ENCODE results near the gene FYN.

Gene FYN

GRCh38 chr6:111841822-111842221 lies 31.4 kb downstream of the FYN start:
- no peak overlapping the region for H2AFZ ChIP-seq (ENCODE audit: low read depth, low read length, severe bottlenecking)
- H3K9ac ChIP-seq (ENCODE audit: low read length): no peak overlapping the region
- H3K79me2 ChIP-seq (ENCODE audit: insufficient read depth, low read length): no peaks in the 10 kb centered on the region
- no peaks in the 10 kb centered on the region for H3F3A ChIP-seq (ENCODE audit: insufficient read depth)
- TF ChIP-seq CTCF (IDR thresholded peaks at IDR 0.05; ENCODE audit: insufficient read depth, low read length, poor library complexity, severe bottlenecking) (no peak), EZH2phosphoT487 (conservative IDR thresholded peaks at IDR 0.05; ENCODE audit: low read length) (no peak)
- H3K27ac ChIP-seq (ENCODE audit: low read depth, low read length): no peak overlapping the region
- H3K4me2 ChIP-seq (ENCODE audit: low read depth, low read length, poor library complexity, severe bottlenecking): no peak overlapping the region
- H3K4me3 ChIP-seq (ENCODE audit: insufficient read depth, low read length, poor library complexity, severe bottlenecking): no peak overlapping the region
- H4K20me1 ChIP-seq (ENCODE audit: low read depth, low read length): no peaks in the 10 kb centered on the region
- no peaks in the 10 kb centered on the region for H3K27me3 ChIP-seq (ENCODE audit: low read length)
- H3K9me2 ChIP-seq (replicated peaks; ENCODE audit: insufficient read depth, low read length): no peaks in the 10 kb centered on the region
- H3K36me3 ChIP-seq (ENCODE audit: low read length): no peaks in the 10 kb centered on the region
- H3K9me3 ChIP-seq (ENCODE audit: insufficient read depth, low read length): no peaks in the 10 kb centered on the region

GRCh38 chr6:111840803-111841202 lies 32.4 kb downstream of the FYN start:
- no peaks in the 10 kb centered on the region for H3K79me2 ChIP-seq (ENCODE audit: insufficient read depth, low read length)
- H3K27ac ChIP-seq (ENCODE audit: low read depth, low read length): no peak overlapping the region
- no peak overlapping the region for H3K4me2 ChIP-seq (ENCODE audit: low read depth, low read length, poor library complexity, severe bottlenecking)
- no peak overlapping the region for H3K9ac ChIP-seq (ENCODE audit: low read length)
- H3K27me3 ChIP-seq (ENCODE audit: low read length): no peaks in the 10 kb centered on the region
- H3K36me3 ChIP-seq (ENCODE audit: low read length): no peaks in the 10 kb centered on the region
- no peak overlapping the region for H3K4me3 ChIP-seq (ENCODE audit: insufficient read depth, low read length, poor library complexity, severe bottlenecking)
- H3K9me3 ChIP-seq (ENCODE audit: insufficient read depth, low read length): no peaks in the 10 kb centered on the region
- TF ChIP-seq EZH2phosphoT487 (conservative IDR thresholded peaks at IDR 0.05; ENCODE audit: low read length): no peak
- TF ChIP-seq CTCF (IDR thresholded peaks at IDR 0.05; ENCODE audit: insufficient read depth, low read length, poor library complexity, severe bottlenecking): no peak
- H3F3A ChIP-seq (ENCODE audit: insufficient read depth): no peaks in the 10 kb centered on the region
- H2AFZ ChIP-seq (ENCODE audit: low read depth, low read length, severe bottlenecking): no peak overlapping the region
- H4K20me1 ChIP-seq (ENCODE audit: low read depth, low read length): no peaks in the 10 kb centered on the region
- H3K9me2 ChIP-seq (replicated peaks; ENCODE audit: insufficient read depth, low read length): no peaks in the 10 kb centered on the region

GRCh38 chr6:111838749-111839484 lies 34.3 kb downstream of the FYN start:
- Histone ChIP-seq H3K27ac (ENCODE audit: low read depth, low read length) (no peak overlapping the region), H3K27me3 (ENCODE audit: low read length) (no peaks in the 10 kb centered on the region), H3K4me2 (ENCODE audit: low read depth, low read length, poor library complexity, severe bottlenecking) (no peak overlapping the region), H3K9me3 (ENCODE audit: insufficient read depth, low read length) (no peaks in the 10 kb centered on the region), H3K79me2 (ENCODE audit: insufficient read depth, low read length) (no peaks in the 10 kb centered on the region), H3K36me3 (ENCODE audit: low read length) (no peaks in the 10 kb centered on the region), H2AFZ (ENCODE audit: low read depth, low read length, severe bottlenecking) (no peak overlapping the region), H4K20me1 (ENCODE audit: low read depth, low read length) (no peaks in the 10 kb centered on the region), H3F3A (ENCODE audit: insufficient read depth) (no peaks in the 10 kb centered on the region), H3K4me3 (ENCODE audit: insufficient read depth, low read length, poor library complexity, severe bottlenecking) (no peak overlapping the region), H3K9me2 (replicated peaks; ENCODE audit: insufficient read depth, low read length) (no peaks in the 10 kb centered on the region), H3K9ac (ENCODE audit: low read length) (no peak overlapping the region)
- TF ChIP-seq EZH2phosphoT487 (conservative IDR thresholded peaks at IDR 0.05; ENCODE audit: low read length) (no peak), CTCF (IDR thresholded peaks at IDR 0.05; ENCODE audit: insufficient read depth, low read length, poor library complexity, severe bottlenecking) (no peak)

All from SU-DHL-6 (cell line).